Natural killer cell (primary cell): ENCODE measurements around the gene ZFP36L1. TPM values are rescaled to one million over a fixed set of nuclear protein-coding genes. Genes with fewer than 3 reads are reported as not detected.
A peak's percentile ranks its signal among the peaks of the same experiment; 100 is the strongest.

Experiments
- ATAC-seq, 3 donors: fragments of 150-1000 bp in 2 of 3; fragments of 200-7000 bp in 1 of 3; cut with Tn5 transposase; 1 replicate in 1 of 3; 2 replicates in 2 of 3; pipeline ENCODE4 v1.10.0; 2021; ENCODE audit warnings: mild to moderate bottlenecking in 2 of 3, moderate library complexity in 2 of 3
- DNase-seq, 2 donors: peaks; one replicate each; pipeline versions ENCODE4 v3.0.0 to v3.0.0-alpha.2; 2013 to 2021; ENCODE audit warnings: mixed read lengths in 1 of 2
- H3K27ac ChIP-seq: one replicate; pipeline ENCODE4 v1.5.1; 2013; ENCODE audit warnings: mild to moderate bottlenecking, low read length
- H3K27me3 ChIP-seq: one replicate; pipeline ENCODE4 v1.6.1; 2013; ENCODE audit warnings: low read length; ENCODE audit not compliant: control insufficient read depth, insufficient read depth
- H3K36me3 ChIP-seq: one replicate; pipeline ENCODE4 v1.6.1; 2013; ENCODE audit warnings: low read length; ENCODE audit not compliant: control insufficient read depth, insufficient read depth
- H3K4me1 ChIP-seq: one replicate; pipeline ENCODE4 v1.6.1; 2013; ENCODE audit warnings: low read length; ENCODE audit not compliant: control insufficient read depth, insufficient read depth
- H3K4me3 ChIP-seq: one replicate; pipeline ENCODE4 v1.5.1; 2013; ENCODE audit warnings: low read length
- H3K9me3 ChIP-seq: one replicate; pipeline ENCODE4 v1.6.1; 2013; ENCODE audit warnings: low read length; ENCODE audit not compliant: control insufficient read depth, insufficient read depth
- H3K27ac Mint-ChIP-seq, 2 donors: one replicate each; pipeline ENCODE4 v1.8.0; 2022; ENCODE audit warnings: mild to moderate bottlenecking in 2 of 2, mixed read lengths in 2 of 2, moderate library complexity in 1 of 2
- H3K27me3 Mint-ChIP-seq, 2 donors: one replicate each; pipeline ENCODE4 v1.8.0; 2022; ENCODE audit warnings: low read depth in 2 of 2, mixed read lengths in 2 of 2
- H3K36me3 Mint-ChIP-seq: one replicate; pipeline ENCODE4 v1.8.0; 2022; ENCODE audit warnings: mixed read lengths
- H3K4me1 Mint-ChIP-seq, 2 donors: one replicate each; pipeline ENCODE4 v1.8.0; 2022; ENCODE audit warnings: mixed read lengths in 2 of 2
- H3K4me3 Mint-ChIP-seq: one replicate; pipeline ENCODE4 v1.8.0; 2022; ENCODE audit warnings: mild to moderate bottlenecking, moderate library complexity, mixed read lengths
- H3K9me3 Mint-ChIP-seq, 2 donors: one replicate each; pipeline ENCODE4 v1.8.0; 2022; ENCODE audit warnings: mixed read lengths in 2 of 2
- CTCF ChIP-seq: fragments of 200-600 bp; IDR thresholded peaks from one replicate; pipeline ENCODE4 v1.8.0; 2022; ENCODE audit warnings: antibody characterized with exemption
- WGBS: methylation state at CpG from one replicate; pipeline ENCODE4 v1.1.7; 2013; ENCODE audit warnings: missing lambda C conversion rate; ENCODE audit not compliant: insufficient coverage; 5-methylcytosine and 5-hydroxymethylcytosine counted together
- intact Hi-C: fragments of 100-400 bp; cut with micrococcal nuclease; formaldehyde crosslinking; loops from one replicate; pipeline ENCODE4 v1.14.2; 2022
- total RNA-seq, 4 donors: library from RNA; stranded (reverse); fragments of 120-200 nt in 1 of 4; gene quantifications; one replicate each; pipeline versions ENCODE4 v1.2.3 to v1.2.4, GENCODE V29; 2013 to 2022

Gene ZFP36L1
- total RNA-seq, 3 donors from 2014 or later (not counting 1 experiment from before 2014, with no cell fraction given), result 143 to 167 (median 166) TPM

GRCh38 chr14:68820999-68821683 is 28.3 kb upstream of the ZFP36L1 start:
- Mint-ChIP-seq H3K4me3 (no peak overlapping the region), H3K36me3 (no peaks in the 10 kb centered on the region), H3K27ac (peak overlapping the region; percentile 67 to 89), H3K27me3 (no peaks in the 10 kb centered on the region), H3K9me3 (no peaks in the 10 kb centered on the region), H3K4me1 (peaks cover 27 to 30% of the 10 kb centered on the region in 2 donors)
- WGBS, result 55% methylated on average over 18 of the region's 18 CpGs
- TF ChIP-seq CTCF, result no peak
- ATAC-seq (no peak), DNase-seq (peak in 1 of 2 donors; percentile 42)
- Histone ChIP-seq H3K4me3 (no peak overlapping the region), H3K4me1 (peaks cover 54% of the 10 kb centered on the region), H3K9me3 (no peaks in the 10 kb centered on the region), H3K27ac (peak overlapping the region; percentile 48), H3K27me3 (no peaks in the 10 kb centered on the region), H3K36me3 (no peaks in the 10 kb centered on the region)
- intact Hi-C loops, result no loop called here

- Histone ChIP-seq H3K4me1 (peaks cover 60% of the 10 kb centered on the region), H3K4me3 (no peak overlapping the region), H3K9me3 (no peaks in the 10 kb centered on the region), H3K27me3 (no peaks in the 10 kb centered on the region), H3K27ac (peak overlapping the region; percentile 48), H3K36me3 (no peaks in the 10 kb centered on the region)
- WGBS, result 28% methylated on average over 4 of the region's 4 CpGs
- ATAC-seq (peak in 1 of 3 donors; percentile 19), DNase-seq (peak in 1 of 2 donors; percentile 74)
- intact Hi-C loops, result no loop called here
- no peaks in the 10 kb centered on the region for H3K27me3 Mint-ChIP-seq
- H3K4me3 Mint-ChIP-seq, result no peak overlapping the region
- H3K9me3 Mint-ChIP-seq, result no peaks in the 10 kb centered on the region
- peak overlapping the region; percentile 67 to 89 for H3K27ac Mint-ChIP-seq
- no peak for TF ChIP-seq CTCF
- H3K36me3 Mint-ChIP-seq, result no peaks in the 10 kb centered on the region
- H3K4me1 Mint-ChIP-seq, result peaks cover 33 to 36% of the 10 kb centered on the region in 2 donors
Measured at GRCh38 chr14:68820536-68820935, 27.7 kb upstream of the ZFP36L1 start.

GRCh38 chr14:68820119-68820518 is 27.3 kb upstream of the ZFP36L1 start:
- Mint-ChIP-seq H3K4me1 (peaks cover 38 to 41% of the 10 kb centered on the region in 2 donors), H3K27me3 (no peaks in the 10 kb centered on the region), H3K27ac (peak overlapping the region; percentile 67 to 89), H3K9me3 (no peaks in the 10 kb centered on the region), H3K4me3 (no peak overlapping the region), H3K36me3 (no peaks in the 10 kb centered on the region)
- 79% methylated on average over 9 of the region's 9 CpGs for WGBS
- Histone ChIP-seq H3K27me3 (no peaks in the 10 kb centered on the region), H3K27ac (peak overlapping the region; percentile 48), H3K4me1 (peaks cover 64% of the 10 kb centered on the region), H3K36me3 (no peaks in the 10 kb centered on the region), H3K4me3 (no peak overlapping the region), H3K9me3 (no peaks in the 10 kb centered on the region)
- TF ChIP-seq CTCF, result no peak
- ATAC-seq (no peak), DNase-seq (no peak)
- intact Hi-C loops, result no loop called here
